ENCODE data around the gene ST6GAL1. TPM values are rescaled to one million over a fixed set of nuclear protein-coding genes. Genes with fewer than 3 reads are reported as not detected.
A peak's percentile ranks its signal among the peaks of the same experiment; 100 is the strongest.

Gene ST6GAL1
- total and polyA plus RNA-seq, 2 of the 13 experiments (the other 11 are each of a cell fraction or from before 2014, with no cell fraction given), result 79.9 to 164 TPM

DNA sequence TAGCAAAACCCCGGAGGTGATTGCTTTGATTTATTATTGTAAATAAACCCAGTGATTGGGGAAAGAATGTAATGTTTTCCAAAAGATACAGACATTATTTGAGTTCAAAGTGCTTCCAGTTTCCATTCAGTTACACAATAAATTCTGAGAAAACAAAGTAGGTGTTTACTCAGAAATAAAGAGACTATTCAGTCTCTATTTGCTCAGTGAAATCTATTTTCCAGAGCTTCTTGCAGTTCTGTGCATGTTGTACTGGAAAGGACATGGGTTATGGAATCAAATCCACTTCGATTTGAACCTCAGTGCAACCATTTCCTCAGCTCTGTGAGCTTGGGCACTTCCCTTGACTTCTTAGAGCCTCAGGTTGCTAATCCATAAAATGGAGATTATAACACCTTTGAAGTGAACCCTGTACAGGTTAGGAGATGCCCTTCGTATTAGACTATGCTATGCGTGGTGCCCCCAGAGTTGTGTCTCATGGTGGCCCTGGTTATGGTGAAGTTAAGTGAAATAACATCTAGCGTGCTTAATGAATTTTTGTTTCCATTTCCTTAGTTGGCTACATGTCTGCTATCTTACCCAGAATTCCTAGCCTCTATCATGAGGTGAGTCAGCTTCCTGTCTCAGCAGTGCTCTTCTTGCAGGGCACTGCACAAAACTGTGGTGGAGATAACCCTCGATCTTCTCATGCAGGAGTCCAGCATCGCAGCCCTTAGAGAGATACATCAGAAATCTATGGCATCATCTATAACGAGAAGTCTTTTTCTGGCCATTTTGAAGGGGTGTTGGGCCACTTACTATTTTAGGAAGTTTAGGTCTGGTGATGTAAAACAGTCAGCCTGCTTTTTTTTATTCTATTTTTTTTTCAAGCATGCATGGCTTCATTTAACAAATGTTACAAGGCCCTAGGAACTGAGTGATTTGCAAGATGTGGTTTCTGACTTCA lies 111.3 kb downstream of the ST6GAL1 start (continued):
- TF ChIP-seq SP2 (CRISPR knock-in tag; IDR thresholded peaks at IDR 0.05), result no peak
- peak; percentile 65; the same call in 1 of the 2 replicates for TF ChIP-seq FOSL1 (CRISPR knock-in tag; IDR thresholded peaks at IDR 0.05; ENCODE audit: borderline replicate concordance)
- peak; percentile 89; the same call in 1 of the 2 replicates for TF ChIP-seq ARID2 (CRISPR knock-in tag; IDR thresholded peaks at IDR 0.05; ENCODE audit: borderline replicate concordance)
- TF ChIP-seq SATB2 (CRISPR knock-in tag; IDR thresholded peaks at IDR 0.05), result peak; percentile 44
- no peak for TF ChIP-seq HMGA1 (CRISPR knock-in tag; conservative IDR thresholded peaks at IDR 0.05)
- no peak; the same call in 1 of the 2 replicates for TF ChIP-seq KAT7 (CRISPR knock-in tag; IDR thresholded peaks at IDR 0.05; ENCODE audit: borderline replicate concordance)
- peak; percentile 89; the same call in 1 of the 2 replicates for TF ChIP-seq SIX1 (CRISPR knock-in tag; IDR thresholded peaks at IDR 0.05; ENCODE audit: borderline replicate concordance)
- TF ChIP-seq ZSCAN9 (CRISPR knock-in tag; IDR thresholded peaks at IDR 0.05; ENCODE audit: borderline replicate concordance), result no peak
- TF ChIP-seq, protein P1, sequence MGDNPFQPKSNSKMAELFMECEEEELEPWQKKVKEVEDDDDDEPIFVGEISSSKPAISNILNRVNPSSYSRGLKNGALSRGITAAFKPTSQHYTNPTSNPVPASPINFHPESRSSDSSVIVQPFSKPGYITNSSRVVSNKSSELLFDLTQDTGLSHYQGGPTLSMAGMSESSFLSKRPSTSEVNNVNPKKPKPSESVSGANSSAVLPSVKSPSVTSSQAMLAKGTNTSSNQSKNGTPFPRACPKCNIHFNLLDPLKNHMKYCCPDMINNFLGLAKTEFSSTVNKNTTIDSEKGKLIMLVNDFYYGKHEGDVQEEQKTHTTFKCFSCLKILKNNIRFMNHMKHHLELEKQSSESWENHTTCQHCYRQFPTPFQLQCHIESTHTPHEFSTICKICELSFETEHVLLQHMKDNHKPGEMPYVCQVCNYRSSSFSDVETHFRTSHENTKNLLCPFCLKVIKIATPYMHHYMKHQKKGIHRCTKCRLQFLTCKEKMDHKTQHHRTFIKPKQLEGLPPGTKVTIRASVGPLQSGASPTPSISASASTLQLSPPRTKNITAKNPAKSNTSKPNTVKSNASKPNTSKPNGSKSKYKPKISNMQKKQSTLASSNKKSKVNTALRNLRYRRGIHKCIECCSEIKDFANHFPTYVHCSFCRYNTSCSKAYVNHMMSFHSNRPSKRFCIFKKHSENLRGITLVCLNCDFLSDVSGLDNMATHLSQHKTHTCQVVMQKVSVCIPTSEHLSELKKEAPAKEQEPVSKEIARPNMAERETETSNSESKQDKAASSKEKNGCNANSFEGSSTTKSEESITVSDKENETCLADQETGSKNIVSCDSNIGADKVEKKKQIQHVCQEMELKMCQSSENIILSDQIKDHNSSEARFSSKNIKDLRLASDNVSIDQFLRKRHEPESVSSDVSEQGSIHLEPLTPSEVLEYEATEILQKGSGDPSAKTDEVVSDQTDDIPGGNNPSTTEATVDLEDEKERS (CRISPR knock-in tag; IDR thresholded peaks at IDR 0.05), result 0 out of 2 replicates have a peak, but pooled peaks have one; percentile 55
- TF ChIP-seq, protein P2, sequence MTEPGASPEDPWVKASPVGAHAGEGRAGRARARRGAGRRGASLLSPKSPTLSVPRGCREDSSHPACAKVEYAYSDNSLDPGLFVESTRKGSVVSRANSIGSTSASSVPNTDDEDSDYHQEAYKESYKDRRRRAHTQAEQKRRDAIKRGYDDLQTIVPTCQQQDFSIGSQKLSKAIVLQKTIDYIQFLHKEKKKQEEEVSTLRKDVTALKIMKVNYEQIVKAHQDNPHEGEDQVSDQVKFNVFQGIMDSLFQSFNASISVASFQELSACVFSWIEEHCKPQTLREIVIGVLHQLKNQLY (CRISPR knock-in tag; IDR thresholded peaks at IDR 0.05), result peak; percentile 71; the same call in 1 of the 2 replicates
- no peak for TF ChIP-seq SIN3B (IDR thresholded peaks at IDR 0.05; ENCODE audit: low read length)
- TF ChIP-seq HOXA3 (CRISPR knock-in tag; IDR thresholded peaks at IDR 0.05), result 0 out of 2 replicates have a peak, but pooled peaks have one; percentile 9
- TF ChIP-seq SAP130 (CRISPR knock-in tag; IDR thresholded peaks at IDR 0.05; ENCODE audit: low read depth), result no peak; the same call in none of the 2 replicates
- 0 out of 2 replicates have a peak, but pooled peaks have one; percentile 60 for TF ChIP-seq ZNF816 (CRISPR knock-in tag; IDR thresholded peaks at IDR 0.05; ENCODE audit: borderline replicate concordance)
- TF ChIP-seq HHEX (CRISPR knock-in tag; IDR thresholded peaks at IDR 0.05), result peak; percentile 49; the same call in 1 of the 2 replicates
- TF ChIP-seq, protein P3, sequence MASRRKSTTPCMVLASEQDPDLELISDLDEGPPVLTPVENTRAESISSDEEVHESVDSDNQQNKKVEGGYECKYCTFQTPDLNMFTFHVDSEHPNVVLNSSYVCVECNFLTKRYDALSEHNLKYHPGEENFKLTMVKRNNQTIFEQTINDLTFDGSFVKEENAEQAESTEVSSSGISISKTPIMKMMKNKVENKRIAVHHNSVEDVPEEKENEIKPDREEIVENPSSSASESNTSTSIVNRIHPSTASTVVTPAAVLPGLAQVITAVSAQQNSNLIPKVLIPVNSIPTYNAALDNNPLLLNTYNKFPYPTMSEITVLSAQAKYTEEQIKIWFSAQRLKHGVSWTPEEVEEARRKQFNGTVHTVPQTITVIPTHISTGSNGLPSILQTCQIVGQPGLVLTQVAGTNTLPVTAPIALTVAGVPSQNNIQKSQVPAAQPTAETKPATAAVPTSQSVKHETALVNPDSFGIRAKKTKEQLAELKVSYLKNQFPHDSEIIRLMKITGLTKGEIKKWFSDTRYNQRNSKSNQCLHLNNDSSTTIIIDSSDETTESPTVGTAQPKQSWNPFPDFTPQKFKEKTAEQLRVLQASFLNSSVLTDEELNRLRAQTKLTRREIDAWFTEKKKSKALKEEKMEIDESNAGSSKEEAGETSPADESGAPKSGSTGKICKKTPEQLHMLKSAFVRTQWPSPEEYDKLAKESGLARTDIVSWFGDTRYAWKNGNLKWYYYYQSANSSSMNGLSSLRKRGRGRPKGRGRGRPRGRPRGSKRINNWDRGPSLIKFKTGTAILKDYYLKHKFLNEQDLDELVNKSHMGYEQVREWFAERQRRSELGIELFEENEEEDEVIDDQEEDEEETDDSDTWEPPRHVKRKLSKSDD (CRISPR knock-in tag; IDR thresholded peaks at IDR 0.05; ENCODE audit: low read depth), result 0 out of 2 replicates have a peak, but pooled peaks have one; percentile 32
- peak; percentile 57; the same call in 1 of the 2 replicates for TF ChIP-seq BRCA1 (CRISPR knock-in tag; IDR thresholded peaks at IDR 0.05)
- no peak for TF ChIP-seq HCFC1 (IDR thresholded peaks at IDR 0.05; ENCODE audit: low read depth, low read length)
- TF ChIP-seq ZMYM3 (CRISPR knock-in tag; IDR thresholded peaks at IDR 0.05), result peak; percentile 87
- TF ChIP-seq, protein P4, sequence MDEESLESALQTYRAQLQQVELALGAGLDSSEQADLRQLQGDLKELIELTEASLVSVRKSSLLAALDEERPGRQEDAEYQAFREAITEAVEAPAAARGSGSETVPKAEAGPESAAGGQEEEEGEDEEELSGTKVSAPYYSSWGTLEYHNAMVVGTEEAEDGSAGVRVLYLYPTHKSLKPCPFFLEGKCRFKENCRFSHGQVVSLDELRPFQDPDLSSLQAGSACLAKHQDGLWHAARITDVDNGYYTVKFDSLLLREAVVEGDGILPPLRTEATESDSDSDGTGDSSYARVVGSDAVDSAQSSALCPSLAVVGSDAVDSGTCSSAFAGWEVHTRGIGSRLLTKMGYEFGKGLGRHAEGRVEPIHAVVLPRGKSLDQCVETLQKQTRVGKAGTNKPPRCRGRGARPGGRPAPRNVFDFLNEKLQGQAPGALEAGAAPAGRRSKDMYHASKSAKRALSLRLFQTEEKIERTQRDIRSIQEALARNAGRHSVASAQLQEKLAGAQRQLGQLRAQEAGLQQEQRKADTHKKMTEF (CRISPR knock-in tag; IDR thresholded peaks at IDR 0.05), result peak; percentile 91
- TF ChIP-seq FOXP1 (IDR thresholded peaks at IDR 0.05), result peak; percentile 91
- peak; percentile 95 for TF ChIP-seq FOXP1 (CRISPR knock-in tag; IDR thresholded peaks at IDR 0.05)
- TF ChIP-seq MEF2D (CRISPR knock-in tag; IDR thresholded peaks at IDR 0.05), result peak; percentile 62

Data from HepG2 (cell line).